ENCODE measurements around the gene LENEP.
A peak's percentile ranks its signal among the peaks of the same experiment; 100 is the strongest.
"Not testable (repeated sequence)": the region's sequence is repeated elsewhere in the genome, so short reads cannot be mapped to it uniquely, and the experiment has no call there.

LENEP gene

GRCh38 chr1:154970631-154971340 lies 22.6 kb upstream of the LENEP start, which contains the start of gene SHC1:
Gene SHC1, minus strand, starts transcription at chr1:154970747. Its CDS starts 221 bp downstream, at chr1:154970526.
- H3K9me3 ChIP-seq (ENCODE audit: control insufficient read depth, low read length) = no peaks in the 10 kb centered on the region
- WGBS, 2 experiments (ENCODE audit: insufficient coverage in 2 of 2) = 2 to 7% methylated on average over 3 to 8 of the region's 15 CpGs
- H3K27ac ChIP-seq (ENCODE audit: low read depth, low read length, severe bottlenecking) = peak within 1 kb of the TSS; percentile 100
- peaks cover 20% of the 10 kb centered on the region for H3K4me1 ChIP-seq (ENCODE audit: control insufficient read depth, insufficient read depth, low read length, poor library complexity, severe bottlenecking)
- peaks cover 42% of the 10 kb centered on the region for H3K36me3 ChIP-seq (ENCODE audit: control insufficient read depth, insufficient read depth, low read length)
- peak within 1 kb of the TSS; percentile 69 for H3K4me3 ChIP-seq (ENCODE audit: extremely low read depth, insufficient read depth, low read length, poor library complexity, severe bottlenecking)

DNA sequence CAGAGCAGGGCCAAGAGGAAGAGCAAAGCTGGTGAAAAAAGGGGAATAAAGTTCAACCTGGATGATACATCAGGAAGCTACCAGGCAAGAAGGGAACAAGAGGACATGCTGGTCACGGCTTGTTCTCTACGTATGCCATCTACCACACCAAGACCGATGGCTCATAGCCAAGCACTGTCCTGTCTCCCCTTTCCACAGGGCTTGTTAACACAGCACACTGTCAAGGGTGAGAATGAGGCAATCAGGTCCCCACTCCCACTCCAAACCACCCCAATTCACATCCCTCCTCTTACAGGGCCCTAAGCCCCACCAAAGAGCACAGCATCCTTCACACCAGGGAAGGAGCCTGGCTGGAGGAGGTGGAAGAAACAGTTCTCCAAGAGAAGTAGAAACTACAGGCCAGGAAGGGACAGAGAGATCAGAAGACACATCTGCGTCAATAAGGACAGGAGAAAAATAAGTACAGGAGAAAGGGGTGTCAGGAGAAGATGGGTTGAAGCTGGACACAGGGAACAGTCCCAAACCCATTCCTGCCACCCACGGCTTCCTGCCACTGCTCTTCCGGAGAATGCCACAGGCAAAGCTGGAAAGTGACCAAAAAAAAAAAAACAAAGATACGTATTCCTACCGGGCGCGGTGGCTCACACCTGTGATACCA lies 21.9 kb upstream of the LENEP start:
- Histone ChIP-seq H3K4me3 (ENCODE audit: extremely low read depth, insufficient read depth, low read length, poor library complexity, severe bottlenecking) (peak overlapping the region; percentile 69), H3K9me3 (ENCODE audit: control insufficient read depth, low read length) (no peaks in the 10 kb centered on the region), H3K27ac (ENCODE audit: low read depth, low read length, severe bottlenecking) (peak overlapping the region; percentile 100), H3K4me1 (ENCODE audit: control insufficient read depth, insufficient read depth, low read length, poor library complexity, severe bottlenecking) (peaks cover 26% of the 10 kb centered on the region), H3K36me3 (ENCODE audit: control insufficient read depth, insufficient read depth, low read length) (peaks cover 41% of the 10 kb centered on the region)
- 60 to 72% methylated on average over 4 to 10 of the region's 10 CpGs for WGBS, 2 experiments (ENCODE audit: insufficient coverage in 2 of 2)

- peaks cover 34% of the 10 kb centered on the region for H3K36me3 ChIP-seq (ENCODE audit: control insufficient read depth, insufficient read depth, low read length)
- H3K4me1 ChIP-seq (ENCODE audit: control insufficient read depth, insufficient read depth, low read length, poor library complexity, severe bottlenecking) = peaks cover 29% of the 10 kb centered on the region
- no peaks in the 10 kb centered on the region for H3K9me3 ChIP-seq (ENCODE audit: control insufficient read depth, low read length)
- H3K27ac ChIP-seq (ENCODE audit: low read depth, low read length, severe bottlenecking) = peak overlapping the region; percentile 100
- peak overlapping the region; percentile 69 for H3K4me3 ChIP-seq (ENCODE audit: extremely low read depth, insufficient read depth, low read length, poor library complexity, severe bottlenecking)
- WGBS, 2 experiments (ENCODE audit: insufficient coverage in 2 of 2) = no CpG with 5 or more reads among the region's 3 CpGs
Observed at GRCh38 chr1:154972213-154972516, 21.2 kb upstream of the LENEP start.

GRCh38 chr1:154972517-154973343 lies 20.7 kb upstream of the LENEP start:
- Histone ChIP-seq H3K9me3 (ENCODE audit: control insufficient read depth, low read length) (no peaks in the 10 kb centered on the region), H3K4me3 (ENCODE audit: extremely low read depth, insufficient read depth, low read length, poor library complexity, severe bottlenecking) (peak overlapping the region; percentile 69), H3K36me3 (ENCODE audit: control insufficient read depth, insufficient read depth, low read length) (peaks cover 34% of the 10 kb centered on the region), H3K4me1 (ENCODE audit: control insufficient read depth, insufficient read depth, low read length, poor library complexity, severe bottlenecking) (peaks cover 25% of the 10 kb centered on the region), H3K27ac (ENCODE audit: low read depth, low read length, severe bottlenecking) (peak overlapping the region; percentile 100)
- 0 to 2% methylated on average over 7 to 10 of the region's 18 CpGs for WGBS, 2 experiments (ENCODE audit: insufficient coverage in 2 of 2)

DNA sequence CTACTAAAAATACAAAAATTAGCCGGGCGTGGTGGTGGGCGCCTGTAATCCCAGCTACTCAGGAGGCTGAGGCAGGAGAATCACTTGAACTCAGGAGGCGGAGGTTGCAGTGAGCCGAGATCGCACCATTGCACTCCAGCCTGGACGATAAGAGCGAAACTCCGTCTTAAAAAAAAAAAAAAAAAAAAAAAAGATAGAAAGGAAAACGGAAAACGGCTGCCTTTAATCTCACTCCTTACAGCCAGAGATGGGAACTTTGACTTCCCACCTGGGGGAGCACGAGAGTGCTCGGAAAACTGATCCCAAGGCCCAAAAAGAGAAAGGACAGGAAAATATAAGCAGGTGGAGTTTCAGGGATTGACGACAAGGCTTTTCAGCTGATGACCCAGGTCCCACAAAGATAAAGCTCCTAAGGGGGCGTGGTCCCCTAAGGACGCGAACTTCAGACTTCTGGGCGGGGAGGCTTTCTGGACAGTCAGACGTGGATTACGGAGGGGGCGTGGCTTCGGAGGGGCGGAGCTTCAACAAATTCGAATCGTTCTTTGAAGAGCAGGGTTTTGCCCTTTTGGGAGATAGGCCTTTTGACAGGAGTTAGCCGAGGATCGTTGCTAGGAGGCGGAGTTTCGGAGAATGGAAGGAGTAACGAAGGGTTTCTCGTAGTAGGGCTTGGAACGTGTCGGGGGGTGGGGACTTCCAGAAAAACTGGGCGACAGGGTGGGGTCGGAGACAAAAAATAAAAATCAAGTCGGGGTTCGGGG lies 19.9 kb upstream of the LENEP start:
- Histone ChIP-seq H3K4me3 (ENCODE audit: extremely low read depth, insufficient read depth, low read length, poor library complexity, severe bottlenecking) (peak overlapping the region; percentile 69), H3K27ac (ENCODE audit: low read depth, low read length, severe bottlenecking) (peak overlapping the region; percentile 100), H3K4me1 (ENCODE audit: control insufficient read depth, insufficient read depth, low read length, poor library complexity, severe bottlenecking) (peaks cover 20% of the 10 kb centered on the region), H3K9me3 (ENCODE audit: control insufficient read depth, low read length) (no peaks in the 10 kb centered on the region), H3K36me3 (ENCODE audit: control insufficient read depth, insufficient read depth, low read length) (peaks cover 34% of the 10 kb centered on the region)
- 0 to 2% methylated on average over 22 to 24 of the region's 37 CpGs for WGBS, 2 experiments (ENCODE audit: insufficient coverage in 2 of 2)

DNA sequence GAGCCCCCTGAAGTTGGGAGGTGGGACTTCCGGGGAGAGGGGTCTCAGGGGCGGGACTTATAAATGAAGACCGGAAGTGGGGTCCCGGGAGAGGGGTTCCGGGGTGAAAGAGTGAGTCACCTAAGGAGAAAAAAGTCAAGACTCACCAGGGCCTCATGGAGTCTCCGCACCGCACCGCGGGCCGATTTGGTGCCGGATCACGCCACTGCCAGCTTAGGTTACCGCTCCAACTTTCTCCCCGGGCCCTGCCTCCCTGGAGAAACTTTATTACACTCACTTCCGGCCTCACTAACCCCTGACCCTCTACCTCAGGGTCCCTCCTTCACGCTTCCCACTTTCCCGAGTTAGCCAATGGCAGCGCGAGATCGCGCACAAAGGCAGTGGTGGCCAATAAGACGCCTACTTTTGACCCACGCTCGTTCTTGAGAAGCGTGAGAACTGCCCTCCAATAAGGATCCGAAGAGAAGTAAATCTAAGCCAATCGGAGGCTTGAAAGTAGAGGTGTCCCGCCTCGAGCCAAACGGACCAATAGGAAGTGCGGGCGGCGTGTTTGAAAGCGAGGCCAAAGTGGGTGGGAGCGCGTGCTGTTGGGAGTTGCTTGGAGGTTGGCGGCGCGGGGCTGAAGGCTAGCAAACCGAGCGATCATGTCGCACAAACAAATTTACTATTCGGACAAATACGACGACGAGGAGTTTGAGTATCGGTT lies 19.1 kb upstream of the LENEP start, which contains the start of gene CKS1B:
TSS of gene CKS1B (plus strand) at position 580 of the 706 bp plus-strand sequence. CDS start at position 645, 65 bp downstream.
- peaks cover 32% of the 10 kb centered on the region for H3K36me3 ChIP-seq (ENCODE audit: control insufficient read depth, insufficient read depth, low read length)
- H3K4me1 ChIP-seq (ENCODE audit: control insufficient read depth, insufficient read depth, low read length, poor library complexity, severe bottlenecking) = peaks cover 20% of the 10 kb centered on the region
- no peaks in the 10 kb centered on the region for H3K9me3 ChIP-seq (ENCODE audit: control insufficient read depth, low read length)
- H3K27ac ChIP-seq (ENCODE audit: low read depth, low read length, severe bottlenecking) = peak within 1 kb of the TSS; percentile 100
- H3K4me3 ChIP-seq (ENCODE audit: extremely low read depth, insufficient read depth, low read length, poor library complexity, severe bottlenecking) = peak within 1 kb of the TSS; percentile 69
- 0 to 1% methylated on average over 31 to 41 of the region's 47 CpGs for WGBS, 2 experiments (ENCODE audit: insufficient coverage in 2 of 2)

GRCh38 chr1:154974808-154975408 lies 18.5 kb upstream of the LENEP start:
- WGBS, 2 experiments (ENCODE audit: insufficient coverage in 2 of 2) = 0 to 1% methylated on average over 27 to 29 of the region's 30 CpGs
- Histone ChIP-seq H3K4me1 (ENCODE audit: control insufficient read depth, insufficient read depth, low read length, poor library complexity, severe bottlenecking) (peaks cover 20% of the 10 kb centered on the region), H3K4me3 (ENCODE audit: extremely low read depth, insufficient read depth, low read length, poor library complexity, severe bottlenecking) (peak overlapping the region; percentile 69), H3K27ac (ENCODE audit: low read depth, low read length, severe bottlenecking) (peak overlapping the region; percentile 100), H3K9me3 (ENCODE audit: control insufficient read depth, low read length) (no peaks in the 10 kb centered on the region), H3K36me3 (ENCODE audit: control insufficient read depth, insufficient read depth, low read length) (peaks cover 34% of the 10 kb centered on the region)

GRCh38 chr1:154975409-154976059 lies 17.9 kb upstream of the LENEP start:
- H3K27ac ChIP-seq (ENCODE audit: low read depth, low read length, severe bottlenecking) = peak overlapping the region; percentile 100
- peaks cover 20% of the 10 kb centered on the region for H3K4me1 ChIP-seq (ENCODE audit: control insufficient read depth, insufficient read depth, low read length, poor library complexity, severe bottlenecking)
- no peaks in the 10 kb centered on the region for H3K9me3 ChIP-seq (ENCODE audit: control insufficient read depth, low read length)
- WGBS, 2 experiments (ENCODE audit: insufficient coverage in 2 of 2) = 0 to 1% methylated on average over 7 to 14 of the region's 24 CpGs
- peaks cover 39% of the 10 kb centered on the region for H3K36me3 ChIP-seq (ENCODE audit: control insufficient read depth, insufficient read depth, low read length)
- H3K4me3 ChIP-seq (ENCODE audit: extremely low read depth, insufficient read depth, low read length, poor library complexity, severe bottlenecking) = peak overlapping the region; percentile 69

- not testable (repeated sequence) for H3K27ac ChIP-seq (ENCODE audit: low read depth, low read length, severe bottlenecking); H3K9me3 ChIP-seq (ENCODE audit: control insufficient read depth, low read length); H3K4me3 ChIP-seq (ENCODE audit: extremely low read depth, insufficient read depth, low read length, poor library complexity, severe bottlenecking)
- peaks cover 56% of the 10 kb centered on the region for H3K36me3 ChIP-seq (ENCODE audit: control insufficient read depth, insufficient read depth, low read length)
- H3K4me1 ChIP-seq (ENCODE audit: control insufficient read depth, insufficient read depth, low read length, poor library complexity, severe bottlenecking) = peaks cover 10% of the 10 kb centered on the region
- 93% methylated on average over 2 of the region's 3 CpGs; no CpG with 5 or more reads in 1 of the 2 experiments for WGBS, 2 experiments (ENCODE audit: insufficient coverage in 2 of 2)
Observed at GRCh38 chr1:154977762-154978161, 15.6 kb upstream of the LENEP start.

Data from mesodermal cell (in vitro differentiated cells).